A673 (cell line): Measurements from ENCODE around the gene CUBN. TPM values are rescaled to one million over a fixed set of nuclear protein-coding genes. Genes with fewer than 3 reads are reported as not detected.

Experiments used
- BruUV-seq: library from RNA; stranded (reverse); fragments of 400-500 nt; replicated peaks from 2 replicates; lab custom pipeline; 2021; lab: Mats Ljungman, UMichigan
- CTCF ChIA-PET: fragments of 300-600 bp; sonication (Branson Sonifier 250); formaldehyde crosslinking; loops from one replicate; lab custom pipeline; 2022; ENCODE audit warnings: antibody characterized with exemption; lab: Charles Lee
- POLR2A ChIA-PET: fragments of 300-600 bp; sonication (Branson Sonifier 250); formaldehyde crosslinking; loops from one replicate; lab custom pipeline; 2022; ENCODE audit warnings: antibody characterized with exemption; ENCODE audit not compliant: low non-redundant PET; lab: Charles Lee
- DNase-seq: peaks from one replicate; pipeline ENCODE4 v3.0.0-alpha.2; 2015; ENCODE audit warnings: low spot score
- H3K27ac ChIP-seq: fragments of 200-600 bp; sonication (generic); 2 replicates; pipeline ENCODE4 v1.5.1; 2016; ENCODE audit warnings: mixed run types, low read depth, mild to moderate bottlenecking, mixed read lengths, antibody characterized with exemption, low read length; ENCODE audit not compliant: poor library complexity, severe bottlenecking
- H3K27me3 ChIP-seq: fragments of 200-600 bp; sonication (generic); replicated peaks from 2 replicates; pipeline ENCODE4 v1.6.1; 2017; ENCODE audit warnings: mixed run types, low read depth, mild to moderate bottlenecking, mixed read lengths, antibody characterized with exemption, low read length; ENCODE audit not compliant: insufficient read depth, poor library complexity
- H3K36me3 ChIP-seq: fragments of 200-600 bp; sonication (generic); 2 replicates; pipeline ENCODE4 v1.6.1; 2016; ENCODE audit warnings: mixed run types, mild to moderate bottlenecking, mixed read lengths, antibody characterized with exemption, low read length; ENCODE audit not compliant: insufficient read depth, poor library complexity, severe bottlenecking
- H3K4me1 ChIP-seq: fragments of 200-600 bp; sonication (generic); 2 replicates; pipeline ENCODE4 v1.6.1; 2017; ENCODE audit warnings: mixed run types, mild to moderate bottlenecking, mixed read lengths, antibody characterized with exemption, low read length; ENCODE audit not compliant: insufficient read depth, poor library complexity, severe bottlenecking
- H3K4me3 ChIP-seq: fragments of 200-600 bp; sonication (generic); 2 replicates; pipeline ENCODE4 v1.5.1; 2016; ENCODE audit warnings: low read depth, mixed run types, mild to moderate bottlenecking, mixed read lengths, low read length; ENCODE audit not compliant: poor library complexity, severe bottlenecking
- H3K9me3 ChIP-seq: fragments of 200-600 bp; sonication (generic); 2 replicates; pipeline ENCODE4 v1.6.1; 2016; ENCODE audit warnings: mixed run types, low read depth, mild to moderate bottlenecking, mixed read lengths, antibody characterized with exemption, low read length; ENCODE audit not compliant: poor library complexity, severe bottlenecking
- CTCF ChIP-seq: fragments of 300-800, 200-600 bp; sonication (generic); conservative IDR thresholded peaks from 2 replicates; pipeline ENCODE4 v1.5.1; 2017; ENCODE audit warnings: low read depth, mild to moderate bottlenecking, antibody characterized with exemption, low read length, moderate library complexity, mixed read lengths
- EZH2 ChIP-seq: fragments of 200-600 bp; sonication (generic); IDR thresholded peaks from 2 replicates; pipeline ENCODE4 v1.6.1; 2017; ENCODE audit warnings: borderline replicate concordance, low read depth, mild to moderate bottlenecking, mixed read lengths, antibody characterized with exemption, low read length; ENCODE audit not compliant: poor library complexity, severe bottlenecking
- intact Hi-C: fragments of 100-400 bp; cut with micrococcal nuclease; formaldehyde crosslinking; loops from one replicate; pipeline ENCODE4 v1.10.0; 2022; ENCODE audit not compliant: unreplicated experiment
- total RNA-seq: library from RNA; stranded (reverse); gene quantifications from 2 replicates; pipeline ENCODE4 v1.2.3, GENCODE V29; 2021

CUBN gene
- total RNA-seq, 1 experiment from 2014 or later = 3.4 TPM

- POLR2A ChIA-PET = no interaction called here
- intact Hi-C loops = loop anchor here (10.0 kb wide), 1 partner anchor 925 kb away; no protein-coding TSS in a partner anchor
- Histone ChIP-seq H3K9me3 (peaks cover 16% of the 10 kb centered on the region), H3K4me3 (no peak overlapping the region), H3K36me3 (no peaks in the 10 kb centered on the region), H3K4me1 (peaks cover 15% of the 10 kb centered on the region), H3K27me3 (no peaks in the 10 kb centered on the region), H3K27ac (no peak overlapping the region)
- DNase-seq = no peak
- TF ChIP-seq CTCF = no peak
- TF ChIP-seq EZH2 = no peak
- CTCF ChIA-PET = no interaction called here
- BruUV-seq = no TSS peak
Measured at GRCh38 chr10:16820018-16820417, 309.6 kb downstream of the CUBN start.

GRCh38 chr10:16819436-16819835 lies 310.2 kb downstream of the CUBN start:
- no peaks in the 10 kb centered on the region for H3K27me3 ChIP-seq
- no peak overlapping the region for H3K4me3 ChIP-seq
- ChIA-PET CTCF (no interaction called here), POLR2A (no interaction called here)
- peaks cover 16% of the 10 kb centered on the region for H3K9me3 ChIP-seq
- DNase-seq = no peak
- TF ChIP-seq CTCF = no peak
- TF ChIP-seq EZH2 = no peak
- no peak overlapping the region for H3K27ac ChIP-seq
- no TSS peak for BruUV-seq
- H3K36me3 ChIP-seq = no peaks in the 10 kb centered on the region
- intact Hi-C loops = no loop called here
- H3K4me1 ChIP-seq = peaks cover 15% of the 10 kb centered on the region

- TF ChIP-seq EZH2 = no peak
- no peak for TF ChIP-seq CTCF
- CTCF ChIA-PET = no interaction called here
- peaks cover 15% of the 10 kb centered on the region for H3K4me1 ChIP-seq
Measured at GRCh38 chr10:16819026-16819425, 310.6 kb downstream of the CUBN start.

More at GRCh38 chr10:16819026-16819425, 310.6 kb downstream of the CUBN start:
- POLR2A ChIA-PET = no interaction called here
- Histone ChIP-seq H3K27me3 (no peaks in the 10 kb centered on the region), H3K36me3 (no peaks in the 10 kb centered on the region), H3K9me3 (peaks cover 16% of the 10 kb centered on the region), H3K27ac (no peak overlapping the region), H3K4me3 (no peak overlapping the region)
- intact Hi-C loops = no loop called here
- no peak for DNase-seq
- no TSS peak for BruUV-seq
